ENCODE data around the gene LNX1. TPM values are rescaled to one million over a fixed set of nuclear protein-coding genes. Genes with fewer than 3 reads are reported as not detected.

Gene LNX1
- total and polyA plus RNA-seq, 10 of the 15 experiments (the other 5 are each of a cell fraction or from before 2014, with no cell fraction given), result 0.72 to 1.4 (median 1.0) TPM

DNA sequence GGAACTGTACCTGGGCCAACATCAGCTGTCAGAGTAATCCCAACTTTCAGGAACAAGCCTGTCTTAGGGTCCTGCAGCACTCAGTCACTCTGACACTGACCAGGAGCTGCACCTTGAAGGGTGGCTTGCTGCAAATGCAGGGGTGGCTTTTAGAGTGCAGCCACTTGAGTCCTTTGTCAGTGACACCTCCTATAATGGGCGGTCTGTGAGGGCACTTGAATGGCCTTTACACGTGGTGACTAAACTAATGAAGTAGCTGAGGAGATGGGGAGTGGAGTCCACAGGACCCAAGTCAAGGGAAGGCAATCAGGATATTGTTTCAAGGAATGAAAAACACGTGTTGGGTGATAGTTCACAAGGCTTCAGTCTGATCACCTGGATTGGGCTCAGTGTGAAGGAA, 11.1 kb upstream of the LNX1 start (continued):
- TF ChIP-seq, protein P1, sequence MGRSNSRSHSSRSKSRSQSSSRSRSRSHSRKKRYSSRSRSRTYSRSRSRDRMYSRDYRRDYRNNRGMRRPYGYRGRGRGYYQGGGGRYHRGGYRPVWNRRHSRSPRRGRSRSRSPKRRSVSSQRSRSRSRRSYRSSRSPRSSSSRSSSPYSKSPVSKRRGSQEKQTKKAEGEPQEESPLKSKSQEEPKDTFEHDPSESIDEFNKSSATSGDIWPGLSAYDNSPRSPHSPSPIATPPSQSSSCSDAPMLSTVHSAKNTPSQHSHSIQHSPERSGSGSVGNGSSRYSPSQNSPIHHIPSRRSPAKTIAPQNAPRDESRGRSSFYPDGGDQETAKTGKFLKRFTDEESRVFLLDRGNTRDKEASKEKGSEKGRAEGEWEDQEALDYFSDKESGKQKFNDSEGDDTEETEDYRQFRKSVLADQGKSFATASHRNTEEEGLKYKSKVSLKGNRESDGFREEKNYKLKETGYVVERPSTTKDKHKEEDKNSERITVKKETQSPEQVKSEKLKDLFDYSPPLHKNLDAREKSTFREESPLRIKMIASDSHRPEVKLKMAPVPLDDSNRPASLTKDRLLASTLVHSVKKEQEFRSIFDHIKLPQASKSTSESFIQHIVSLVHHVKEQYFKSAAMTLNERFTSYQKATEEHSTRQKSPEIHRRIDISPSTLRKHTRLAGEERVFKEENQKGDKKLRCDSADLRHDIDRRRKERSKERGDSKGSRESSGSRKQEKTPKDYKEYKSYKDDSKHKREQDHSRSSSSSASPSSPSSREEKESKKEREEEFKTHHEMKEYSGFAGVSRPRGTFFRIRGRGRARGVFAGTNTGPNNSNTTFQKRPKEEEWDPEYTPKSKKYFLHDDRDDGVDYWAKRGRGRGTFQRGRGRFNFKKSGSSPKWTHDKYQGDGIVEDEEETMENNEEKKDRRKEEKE (IDR thresholded peaks at IDR 0.05), result no peak
- TF ChIP-seq DPF2 (IDR thresholded peaks at IDR 0.05) (no peak), JUND (IDR thresholded peaks at IDR 0.05; ENCODE audit: low read depth, low read length) (no peak), HDAC2 (IDR thresholded peaks at IDR 0.05) (no peak)

DNA sequence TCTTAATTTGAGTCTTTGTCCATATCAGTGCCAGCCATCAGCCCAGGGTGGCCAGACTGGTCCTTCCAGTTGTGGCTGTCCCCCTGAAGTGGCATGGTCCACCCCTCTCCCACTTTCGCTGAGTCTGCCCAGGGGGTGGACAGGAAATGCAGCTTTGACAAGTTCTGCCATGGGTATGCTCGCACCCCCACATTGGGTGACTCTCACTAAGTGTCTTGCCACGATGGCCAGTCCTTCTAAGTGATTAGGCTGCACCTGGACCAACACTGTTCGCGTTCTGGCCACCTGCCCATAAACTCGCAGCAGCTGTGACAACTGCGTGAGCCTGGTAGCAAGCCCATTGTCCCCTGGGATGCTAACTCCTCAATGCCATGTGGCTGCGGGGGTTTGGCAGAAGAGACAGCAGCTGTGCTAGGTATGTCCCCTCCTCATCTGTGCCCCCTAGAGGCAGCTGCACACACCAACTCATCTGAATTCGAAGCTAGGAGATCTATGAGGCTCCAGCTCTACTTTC, 10.0 kb upstream of the LNX1 start:
- FAIRE-seq (no peak), DNase-seq (ENCODE audit: low read depth, low spot score) (no peak), ATAC-seq (peak; percentile 89)
- no TSS peak for BruUV-seq (replicated peaks)
- no peaks in the 10 kb centered on the region for H3K79me2 ChIP-seq (ENCODE audit: control insufficient read depth, insufficient read depth, low read length)
- H3K4me3 ChIP-seq, result no peak overlapping the region
- H3K4me2 ChIP-seq (ENCODE audit: control insufficient read depth, insufficient read depth), result peak overlapping the region; percentile 15; the same call in 1 of the 2 replicates
- no peaks in the 10 kb centered on the region for H4K20me1 ChIP-seq (ENCODE audit: control insufficient read depth, insufficient read depth)
- in situ Hi-C loops (cut with MboI), result no loop called here
- H3K9ac ChIP-seq (ENCODE audit: control insufficient read depth, insufficient read depth, low read length), result no peak overlapping the region
- no peaks in the 10 kb centered on the region for H3K27me3 ChIP-seq (replicated peaks in 1 of 2; ENCODE audit: control insufficient read depth in 2 of 2, insufficient read depth in 2 of 2, low read length in 1 of 2)
- ChIA-PET RAD21 (ENCODE audit: unreplicated experiment) (interaction anchor here (0.7 to 1.5 kb wide), 7 partner anchors 15 to 97 kb away, joined by 3 to 8 read pairs (median 3); no protein-coding TSS in a partner anchor), SMC1A (ENCODE audit: uncharacterized antibody, unreplicated experiment) (interaction anchor here (0.7 to 2.9 kb wide), 14 partner anchors 8 to 176 kb away, joined by 3 to 18 read pairs (median 5); no protein-coding TSS in a partner anchor), CTCF (interaction anchor here (0.8 to 2.8 kb wide), 18 partner anchors 11 to 203 kb away, joined by 3 to 17 read pairs (median 3); no protein-coding TSS in a partner anchor), POLR2A (interaction anchor here (1.8 kb wide), 1 partner anchor 11 kb away, joined by 5 read pairs; no protein-coding TSS in a partner anchor)
- no peak overlapping the region for H3K27ac ChIP-seq (ENCODE audit: control insufficient read depth, insufficient read depth)
- H3K9me3 ChIP-seq (replicated peaks; ENCODE audit: control insufficient read depth, insufficient read depth, low read length), result no peaks in the 10 kb centered on the region; the same call in 2 of the 3 replicates
- WGBS (ENCODE audit: insufficient coverage, insufficient replicate concordance, low lambda C conversion rate, missing lambda C conversion rate), result 26% methylated on average over 9 of the region's 9 CpGs
- intact Hi-C loops (cut with micrococcal nuclease; ENCODE audit: unreplicated experiment), result loop anchor here (10.0 kb wide), 1 partner anchor 203 kb away; no protein-coding TSS in a partner anchor
- H2AFZ ChIP-seq (ENCODE audit: control insufficient read depth, low read depth, low read length), result peak overlapping the region; percentile 74
- H3K4me1 ChIP-seq (ENCODE audit: control insufficient read depth, insufficient read depth, low read length), result peaks cover 16% of the 10 kb centered on the region
- no peaks in the 10 kb centered on the region for H3K36me3 ChIP-seq (ENCODE audit: control insufficient read depth in 2 of 2, insufficient read depth in 2 of 2, low read length in 1 of 2)
- TF ChIP-seq KDM1A (IDR thresholded peaks at IDR 0.05; ENCODE audit: borderline replicate concordance) (no peak), IKZF2 (IDR thresholded peaks at IDR 0.05) (no peak), CEBPB (IDR thresholded peaks at IDR 0.05; ENCODE audit: borderline replicate concordance in 1 of 2, low read depth in 2 of 2, low read length in 2 of 2) (no peak), GATAD2B (conservative IDR thresholded peaks at IDR 0.05; ENCODE audit: low read depth) (0 out of 2 replicates have a peak, but pooled peaks have one; percentile 33), NRF1 (conservative IDR thresholded peaks at IDR 0.05; ENCODE audit: low read depth, low read length) (no peak), PAX8 (IDR thresholded peaks at IDR 0.05) (no peak)
- TF ChIP-seq, protein P2, sequence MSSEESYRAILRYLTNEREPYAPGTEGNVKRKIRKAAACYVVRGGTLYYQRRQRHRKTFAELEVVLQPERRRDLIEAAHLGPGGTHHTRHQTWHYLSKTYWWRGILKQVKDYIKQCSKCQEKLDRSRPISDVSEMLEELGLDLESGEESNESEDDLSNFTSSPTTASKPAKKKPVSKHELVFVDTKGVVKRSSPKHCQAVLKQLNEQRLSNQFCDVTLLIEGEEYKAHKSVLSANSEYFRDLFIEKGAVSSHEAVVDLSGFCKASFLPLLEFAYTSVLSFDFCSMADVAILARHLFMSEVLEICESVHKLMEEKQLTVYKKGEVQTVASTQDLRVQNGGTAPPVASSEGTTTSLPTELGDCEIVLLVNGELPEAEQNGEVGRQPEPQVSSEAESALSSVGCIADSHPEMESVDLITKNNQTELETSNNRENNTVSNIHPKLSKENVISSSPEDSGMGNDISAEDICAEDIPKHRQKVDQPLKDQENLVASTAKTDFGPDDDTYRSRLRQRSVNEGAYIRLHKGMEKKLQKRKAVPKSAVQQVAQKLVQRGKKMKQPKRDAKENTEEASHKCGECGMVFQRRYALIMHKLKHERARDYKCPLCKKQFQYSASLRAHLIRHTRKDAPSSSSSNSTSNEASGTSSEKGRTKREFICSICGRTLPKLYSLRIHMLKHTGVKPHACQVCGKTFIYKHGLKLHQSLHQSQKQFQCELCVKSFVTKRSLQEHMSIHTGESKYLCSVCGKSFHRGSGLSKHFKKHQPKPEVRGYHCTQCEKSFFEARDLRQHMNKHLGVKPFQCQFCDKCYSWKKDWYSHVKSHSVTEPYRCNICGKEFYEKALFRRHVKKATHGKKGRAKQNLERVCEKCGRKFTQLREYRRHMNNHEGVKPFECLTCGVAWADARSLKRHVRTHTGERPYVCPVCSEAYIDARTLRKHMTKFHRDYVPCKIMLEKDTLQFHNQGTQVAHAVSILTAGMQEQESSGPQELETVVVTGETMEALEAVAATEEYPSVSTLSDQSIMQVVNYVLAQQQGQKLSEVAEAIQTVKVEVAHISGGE (CRISPR knock-in tag; IDR thresholded peaks at IDR 0.05), result no peak
- TF ChIP-seq, protein P3, sequence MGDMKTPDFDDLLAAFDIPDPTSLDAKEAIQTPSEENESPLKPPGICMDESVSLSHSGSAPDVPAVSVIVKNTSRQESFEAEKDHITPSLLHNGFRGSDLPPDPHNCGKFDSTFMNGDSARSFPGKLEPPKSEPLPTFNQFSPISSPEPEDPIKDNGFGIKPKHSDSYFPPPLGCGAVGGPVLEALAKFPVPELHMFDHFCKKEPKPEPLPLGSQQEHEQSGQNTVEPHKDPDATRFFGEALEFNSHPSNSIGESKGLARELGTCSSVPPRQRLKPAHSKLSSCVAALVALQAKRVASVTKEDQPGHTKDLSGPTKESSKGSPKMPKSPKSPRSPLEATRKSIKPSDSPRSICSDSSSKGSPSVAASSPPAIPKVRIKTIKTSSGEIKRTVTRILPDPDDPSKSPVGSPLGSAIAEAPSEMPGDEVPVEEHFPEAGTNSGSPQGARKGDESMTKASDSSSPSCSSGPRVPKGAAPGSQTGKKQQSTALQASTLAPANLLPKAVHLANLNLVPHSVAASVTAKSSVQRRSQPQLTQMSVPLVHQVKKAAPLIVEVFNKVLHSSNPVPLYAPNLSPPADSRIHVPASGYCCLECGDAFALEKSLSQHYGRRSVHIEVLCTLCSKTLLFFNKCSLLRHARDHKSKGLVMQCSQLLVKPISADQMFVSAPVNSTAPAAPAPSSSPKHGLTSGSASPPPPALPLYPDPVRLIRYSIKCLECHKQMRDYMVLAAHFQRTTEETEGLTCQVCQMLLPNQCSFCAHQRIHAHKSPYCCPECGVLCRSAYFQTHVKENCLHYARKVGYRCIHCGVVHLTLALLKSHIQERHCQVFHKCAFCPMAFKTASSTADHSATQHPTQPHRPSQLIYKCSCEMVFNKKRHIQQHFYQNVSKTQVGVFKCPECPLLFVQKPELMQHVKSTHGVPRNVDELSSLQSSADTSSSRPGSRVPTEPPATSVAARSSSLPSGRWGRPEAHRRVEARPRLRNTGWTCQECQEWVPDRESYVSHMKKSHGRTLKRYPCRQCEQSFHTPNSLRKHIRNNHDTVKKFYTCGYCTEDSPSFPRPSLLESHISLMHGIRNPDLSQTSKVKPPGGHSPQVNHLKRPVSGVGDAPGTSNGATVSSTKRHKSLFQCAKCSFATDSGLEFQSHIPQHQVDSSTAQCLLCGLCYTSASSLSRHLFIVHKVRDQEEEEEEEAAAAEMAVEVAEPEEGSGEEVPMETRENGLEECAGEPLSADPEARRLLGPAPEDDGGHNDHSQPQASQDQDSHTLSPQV (IDR thresholded peaks at IDR 0.05), result no peak

Measured in GM12878 (cell line).